ENCODE measurements around the gene LEPROT. TPM values are rescaled to one million over a fixed set of nuclear protein-coding genes. Genes with fewer than 3 reads are reported as not detected.

The LEPROT gene
- total RNA-seq, 1 donor from 2014 or later = 49.2 TPM

DNA sequence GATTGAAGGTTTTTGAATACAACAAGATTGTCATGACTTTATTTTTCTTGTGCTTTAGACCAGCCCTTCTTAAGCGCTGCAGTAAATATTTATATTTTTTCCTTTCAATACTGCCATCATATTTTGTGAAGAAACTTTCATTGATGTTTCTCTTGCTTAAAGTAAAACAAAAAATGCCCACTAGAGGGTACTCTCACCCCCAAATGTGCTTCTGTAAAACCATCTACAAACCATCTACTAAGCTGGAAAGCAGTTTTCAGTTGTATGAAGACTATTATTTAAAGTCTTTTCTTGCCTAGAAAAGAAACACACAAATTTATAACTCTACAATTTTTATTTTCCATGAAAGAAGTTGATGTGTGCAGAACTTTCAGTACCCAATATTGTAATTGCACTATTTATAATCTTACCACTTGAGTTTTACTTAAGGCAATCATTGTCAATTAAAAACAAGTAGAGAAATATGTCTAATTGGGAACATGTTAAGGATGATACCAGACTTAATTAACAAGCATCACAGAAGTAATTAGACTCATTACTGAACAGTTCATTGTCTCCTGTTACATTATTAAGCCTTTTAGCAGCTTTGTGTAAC lies 10.7 kb downstream of the LEPROT start:
- peaks cover 10% of the 10 kb centered on the region for H3K4me1 Mint-ChIP-seq
- Histone ChIP-seq H3K79me2 (ENCODE audit: low read depth) (no peaks in the 10 kb centered on the region), H3K4me1 (peaks cover 44% of the 10 kb centered on the region), H3K36me3 (no peaks in the 10 kb centered on the region), H3F3A (ENCODE audit: low read depth) (peaks cover 33% of the 10 kb centered on the region), H3K27me3 (no peaks in the 10 kb centered on the region), H3K9me3 (ENCODE audit: low read depth) (no peaks in the 10 kb centered on the region), H3K4me3 (no peak overlapping the region), H2AFZ (replicated peaks) (no peak overlapping the region), H3K27ac (no peak overlapping the region), H3K4me2 (peak overlapping the region; percentile 18), H4K20me1 (ENCODE audit: low read depth) (peaks cover 17% of the 10 kb centered on the region), H3K9ac (no peak overlapping the region)
- TF ChIP-seq EZH2phosphoT487 (IDR thresholded peaks at IDR 0.05) (no peak), CTCF (IDR thresholded peaks at IDR 0.05) (peak; percentile 79), EZH2 (IDR thresholded peaks at IDR 0.05) (no peak)
- H3K4me3 Mint-ChIP-seq = no peak overlapping the region
- peaks cover 21% of the 10 kb centered on the region for H3K36me3 Mint-ChIP-seq
- no peaks in the 10 kb centered on the region for H3K27me3 Mint-ChIP-seq (ENCODE audit: insufficient read depth, low read depth)
- no peak overlapping the region for H3K27ac Mint-ChIP-seq
- H3K9me3 Mint-ChIP-seq = no peaks in the 10 kb centered on the region
- peak; percentile 44 for DNase-seq (ENCODE audit: low spot score)

GRCh38 chr1:65432918-65433317 lies 12.4 kb downstream of the LEPROT start:
- Histone ChIP-seq H4K20me1 (ENCODE audit: low read depth) (peaks cover 17% of the 10 kb centered on the region), H3K4me1 (peaks cover 44% of the 10 kb centered on the region), H3K4me3 (no peak overlapping the region), H3K27me3 (no peaks in the 10 kb centered on the region), H3K79me2 (ENCODE audit: low read depth) (no peaks in the 10 kb centered on the region), H3K4me2 (peak overlapping the region; percentile 45), H2AFZ (replicated peaks) (no peak overlapping the region), H3K36me3 (no peaks in the 10 kb centered on the region), H3F3A (ENCODE audit: low read depth) (peaks cover 33% of the 10 kb centered on the region), H3K9ac (no peak overlapping the region), H3K9me3 (ENCODE audit: low read depth) (no peaks in the 10 kb centered on the region), H3K27ac (no peak overlapping the region)
- no peak for DNase-seq (ENCODE audit: low spot score)
- no peaks in the 10 kb centered on the region for H3K9me3 Mint-ChIP-seq
- H3K4me3 Mint-ChIP-seq = no peak overlapping the region
- H3K27me3 Mint-ChIP-seq (ENCODE audit: insufficient read depth, low read depth) = no peaks in the 10 kb centered on the region
- no peak overlapping the region for H3K27ac Mint-ChIP-seq
- peaks cover 10% of the 10 kb centered on the region for H3K4me1 Mint-ChIP-seq
- peaks cover 18% of the 10 kb centered on the region for H3K36me3 Mint-ChIP-seq
- TF ChIP-seq EZH2phosphoT487 (IDR thresholded peaks at IDR 0.05) (no peak), CTCF (IDR thresholded peaks at IDR 0.05) (no peak)

DNA sequence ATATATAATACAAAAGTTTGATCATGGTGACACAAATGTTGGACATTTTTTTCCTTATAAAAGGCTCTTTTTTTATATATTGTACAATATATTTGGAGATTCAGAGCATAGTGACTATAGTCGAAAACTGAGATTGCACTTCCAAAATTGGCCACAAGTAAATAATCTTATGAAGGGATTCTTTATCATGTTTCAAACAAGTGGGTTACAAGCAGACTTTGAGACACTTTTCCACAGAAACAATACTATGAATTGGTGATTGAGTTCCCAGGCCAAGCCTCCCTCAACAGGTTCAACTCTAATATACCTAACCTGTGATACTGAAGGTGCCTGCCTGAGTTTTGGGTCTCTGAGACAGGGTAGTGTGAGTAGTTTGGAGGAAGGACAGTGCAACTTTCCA lies 13.8 kb downstream of the LEPROT start:
- TF ChIP-seq EZH2 (IDR thresholded peaks at IDR 0.05) (no peak), CTCF (IDR thresholded peaks at IDR 0.05) (peak; percentile 26), EZH2phosphoT487 (IDR thresholded peaks at IDR 0.05) (no peak)
- Histone ChIP-seq H3K9ac (no peak overlapping the region), H3K4me2 (no peak overlapping the region), H4K20me1 (ENCODE audit: low read depth) (peaks cover 11% of the 10 kb centered on the region), H2AFZ (replicated peaks) (no peak overlapping the region), H3K4me3 (no peak overlapping the region), H3K36me3 (no peaks in the 10 kb centered on the region), H3K79me2 (ENCODE audit: low read depth) (no peaks in the 10 kb centered on the region), H3K27me3 (no peaks in the 10 kb centered on the region), H3K9me3 (ENCODE audit: low read depth) (no peaks in the 10 kb centered on the region), H3K4me1 (peaks cover 31% of the 10 kb centered on the region), H3K27ac (no peak overlapping the region), H3F3A (ENCODE audit: low read depth) (peaks cover 21% of the 10 kb centered on the region)
- no peaks in the 10 kb centered on the region for H3K27me3 Mint-ChIP-seq (ENCODE audit: insufficient read depth, low read depth)
- H3K4me1 Mint-ChIP-seq = peaks cover 6% of the 10 kb centered on the region
- no peak for DNase-seq (ENCODE audit: low spot score)
- no peak overlapping the region for H3K27ac Mint-ChIP-seq
- H3K9me3 Mint-ChIP-seq = no peaks in the 10 kb centered on the region
- no peak overlapping the region for H3K4me3 Mint-ChIP-seq
- peaks cover 12% of the 10 kb centered on the region for H3K36me3 Mint-ChIP-seq
